Suppressor macrophage treated with lipopolysaccharide for 1 hour (primary cell): ENCODE data around the gene SCRN1.
"Not testable (repeated sequence)": the region's sequence is repeated elsewhere in the genome, so short reads cannot be mapped to it uniquely, and the experiment has no call there.

Experiments used
- DNase-seq, 3 donors: peaks; one replicate each; pipeline ENCODE4 v3.0.0-alpha.2; 2020 to 2022

Gene SCRN1

GRCh38 chr7:29965030-29965429 is 24.6 kb downstream of the SCRN1 start:
- no peak for DNase-seq

- no peak for DNase-seq
Observed at GRCh38 chr7:29962035-29962434, 27.6 kb downstream of the SCRN1 start.

- not testable (repeated sequence) for DNase-seq
Observed at GRCh38 chr7:29961611-29962010, 28.0 kb downstream of the SCRN1 start.

GRCh38 chr7:29958667-29959358 is 30.8 kb downstream of the SCRN1 start:
- no peak for DNase-seq

GRCh38 chr7:29957521-29958310 is 31.9 kb downstream of the SCRN1 start:
- DNase-seq = no peak

- DNase-seq = no peak
Observed at GRCh38 chr7:29956487-29956836, 33.1 kb downstream of the SCRN1 start.

GRCh38 chr7:29955799-29956486 is 33.7 kb downstream of the SCRN1 start:
- peak; percentile 56 to 63 (median 59) for DNase-seq

GRCh38 chr7:29955075-29955792 is 34.4 kb downstream of the SCRN1 start:
- no peak for DNase-seq

- peak; percentile 31 to 46 (median 40) for DNase-seq
Observed at GRCh38 chr7:29953726-29954347, 35.8 kb downstream of the SCRN1 start.

GRCh38 chr7:29951206-29951605 is 38.4 kb downstream of the SCRN1 start:
- no peak for DNase-seq

GRCh38 chr7:29950480-29950879 is 39.1 kb downstream of the SCRN1 start:
- no peak for DNase-seq

- no peak for DNase-seq
Observed at GRCh38 chr7:29948587-29948986, 41.0 kb downstream of the SCRN1 start.

- DNase-seq = peak; percentile 54 to 59 (median 57)
Observed at GRCh38 chr7:29946428-29947186, 43.0 kb downstream of the SCRN1 start.

GRCh38 chr7:29945259-29945809 is 44.3 kb downstream of the SCRN1 start:
- no peak for DNase-seq

GRCh38 chr7:29940199-29940598 is 49.4 kb downstream of the SCRN1 start:
- peak in 2 of 3 donors; percentile 10 to 24 for DNase-seq

GRCh38 chr7:29937132-29937531 is 52.5 kb downstream of the SCRN1 start:
- no peak for DNase-seq

- DNase-seq = no peak
Observed at GRCh38 chr7:29935111-29935510, 54.5 kb downstream of the SCRN1 start.

GRCh38 chr7:29929018-29929807 is 60.4 kb downstream of the SCRN1 start:
- DNase-seq = no peak

GRCh38 chr7:29926741-29927140 is 62.9 kb downstream of the SCRN1 start:
- no peak for DNase-seq

GRCh38 chr7:29926216-29926615 is 63.4 kb downstream of the SCRN1 start:
- no peak for DNase-seq

- peak in 1 of 3 donors; percentile 34 for DNase-seq
Observed at GRCh38 chr7:29924684-29925083, 64.9 kb downstream of the SCRN1 start.
